Loucy (cell line): ENCODE data around the gene INS.

ENCODE experiments used
- H2AFZ ChIP-seq: fragments of 200-600 bp; sonication (generic); 2 replicates; pipeline ENCODE4 v1.6.0; 2016; ENCODE audit warnings: antibody characterized with exemption, mild to moderate bottlenecking, low read length, moderate library complexity
- H3F3A ChIP-seq: fragments of 200-600 bp; 2 replicates; pipeline ENCODE4 v1.6.0; 2016; ENCODE audit warnings: antibody characterized with exemption, low read depth, mild to moderate bottlenecking
- H3K27me3 ChIP-seq: fragments of 200-600 bp; sonication (generic); 2 replicates; pipeline ENCODE4 v1.6.1; 2014; ENCODE audit warnings: low read length, mild to moderate bottlenecking; ENCODE audit not compliant: insufficient read depth, poor library complexity, severe bottlenecking
- H3K36me3 ChIP-seq: fragments of 200-600 bp; sonication (generic); 2 replicates; pipeline ENCODE4 v1.6.1; 2016; ENCODE audit warnings: low read length; ENCODE audit not compliant: insufficient read depth
- H3K4me1 ChIP-seq: fragments of 200-600 bp; sonication (generic); 2 replicates; pipeline ENCODE4 v1.5.1; 2014; ENCODE audit warnings: low read length, mild to moderate bottlenecking; ENCODE audit not compliant: insufficient read depth, poor library complexity, severe bottlenecking
- H3K4me2 ChIP-seq: fragments of 200-600 bp; sonication (generic); 2 replicates; pipeline ENCODE4 v1.6.0; 2014; ENCODE audit warnings: antibody characterized with exemption, low read length, low read depth, mild to moderate bottlenecking; ENCODE audit not compliant: poor library complexity, severe bottlenecking
- H3K4me3 ChIP-seq: fragments of 200-600 bp; sonication (generic); 2 replicates; pipeline ENCODE4 v1.5.1; 2014; ENCODE audit warnings: low read length, mild to moderate bottlenecking, mixed read lengths; ENCODE audit not compliant: poor library complexity, severe bottlenecking
- H3K79me2 ChIP-seq: fragments of 200-600 bp; sonication (generic); 2 replicates; pipeline ENCODE4 v1.6.1; 2014; ENCODE audit warnings: low read length; ENCODE audit not compliant: insufficient read depth
- H3K9ac ChIP-seq: fragments of 200-600 bp; sonication (generic); 2 replicates; pipeline ENCODE4 v1.6.0; 2014; ENCODE audit warnings: mild to moderate bottlenecking, low read depth, low read length, moderate library complexity; ENCODE audit not compliant: poor library complexity, severe bottlenecking
- H3K9me2 ChIP-seq: fragments of 200-600 bp; sonication (generic); replicated peaks from 2 replicates; pipeline ENCODE4 v1.6.1; 2016; ENCODE audit warnings: low read depth, low read length, mixed read lengths
- H3K9me3 ChIP-seq: fragments of 200-600 bp; sonication (generic); 2 replicates; pipeline ENCODE4 v1.6.1; 2014; ENCODE audit warnings: mild to moderate bottlenecking, antibody characterized with exemption, low read length, low read depth; ENCODE audit not compliant: insufficient read depth
- H4K20me1 ChIP-seq: fragments of 200-600 bp; sonication (generic); 2 replicates; pipeline ENCODE4 v1.6.0; 2014; ENCODE audit warnings: antibody characterized with exemption, low read length, mild to moderate bottlenecking; ENCODE audit not compliant: insufficient read depth, poor library complexity, severe bottlenecking
- EZH2phosphoT487 ChIP-seq: fragments of 200-600 bp; IDR thresholded peaks from 2 replicates; pipeline ENCODE4 v1.6.1; 2018; ENCODE audit warnings: antibody characterized with exemption, mild to moderate bottlenecking, moderate library complexity, borderline replicate concordance
- TF ChIP-seq, protein P1 (sequence below): fragments of 200-600 bp; sonication (generic); conservative IDR thresholded peaks from 2 replicates; pipeline ENCODE4 v1.5.1; 2014; ENCODE audit warnings: mild to moderate bottlenecking, antibody characterized with exemption, low read length

The INS gene

DNA sequence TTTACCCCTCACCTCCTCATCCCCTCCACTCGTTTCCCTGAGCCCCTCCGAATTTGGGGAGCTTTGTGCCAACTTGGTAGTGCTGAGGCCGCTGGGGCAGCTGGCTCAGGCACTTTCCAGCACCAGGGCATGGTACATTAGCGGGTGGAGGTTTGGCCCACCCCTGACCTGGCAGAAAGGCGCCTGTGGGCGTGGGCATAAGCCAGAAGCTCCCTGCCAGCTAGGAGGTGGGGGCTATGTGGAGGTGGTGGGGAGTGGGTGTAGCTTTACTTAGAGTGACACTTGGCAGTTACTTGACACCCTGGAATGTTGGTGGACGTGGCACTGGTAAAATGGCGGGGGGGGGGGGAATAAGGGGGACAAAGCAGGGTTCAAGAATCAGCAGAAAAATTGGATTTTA lies 11.5 kb downstream of the INS start:
- no peaks in the 10 kb centered on the region for H3K79me2 ChIP-seq
- no peaks in the 10 kb centered on the region for H3F3A ChIP-seq
- H3K27me3 ChIP-seq: no peaks in the 10 kb centered on the region

DNA sequence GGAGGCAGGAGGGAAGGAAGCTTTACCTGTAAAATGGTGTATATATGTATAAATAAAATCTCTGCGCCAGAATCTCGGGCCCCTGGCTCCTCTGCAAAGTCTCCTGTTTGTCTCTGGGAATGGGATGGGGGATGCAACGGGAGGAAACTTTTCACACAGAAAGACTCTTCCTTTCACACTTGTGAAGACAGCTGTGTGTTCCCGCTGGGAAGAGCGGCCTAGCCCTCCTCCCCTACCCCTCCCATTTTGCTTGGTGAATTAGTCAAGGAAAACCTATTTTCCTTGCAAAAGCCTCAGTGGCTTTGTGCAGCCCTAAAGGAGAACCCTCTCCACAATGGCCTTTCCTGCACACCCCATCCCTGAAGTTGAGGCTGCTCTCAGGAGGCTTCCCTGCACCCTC lies 12.4 kb downstream of the INS start:
- H3K9me3 ChIP-seq: no peaks in the 10 kb centered on the region
- no peaks in the 10 kb centered on the region for H3K27me3 ChIP-seq

More for the DNA sequence above, 11.5 kb downstream of the INS start:
- Histone ChIP-seq H3K36me3 (no peaks in the 10 kb centered on the region), H4K20me1 (no peaks in the 10 kb centered on the region), H3K9me3 (no peaks in the 10 kb centered on the region), H3K9ac (no peak overlapping the region), H2AFZ (no peak overlapping the region), H3K4me3 (no peak overlapping the region), H3K4me1 (no peaks in the 10 kb centered on the region), H3K4me2 (no peak overlapping the region), H3K9me2 (no peaks in the 10 kb centered on the region)
- TF ChIP-seq, protein P1, sequence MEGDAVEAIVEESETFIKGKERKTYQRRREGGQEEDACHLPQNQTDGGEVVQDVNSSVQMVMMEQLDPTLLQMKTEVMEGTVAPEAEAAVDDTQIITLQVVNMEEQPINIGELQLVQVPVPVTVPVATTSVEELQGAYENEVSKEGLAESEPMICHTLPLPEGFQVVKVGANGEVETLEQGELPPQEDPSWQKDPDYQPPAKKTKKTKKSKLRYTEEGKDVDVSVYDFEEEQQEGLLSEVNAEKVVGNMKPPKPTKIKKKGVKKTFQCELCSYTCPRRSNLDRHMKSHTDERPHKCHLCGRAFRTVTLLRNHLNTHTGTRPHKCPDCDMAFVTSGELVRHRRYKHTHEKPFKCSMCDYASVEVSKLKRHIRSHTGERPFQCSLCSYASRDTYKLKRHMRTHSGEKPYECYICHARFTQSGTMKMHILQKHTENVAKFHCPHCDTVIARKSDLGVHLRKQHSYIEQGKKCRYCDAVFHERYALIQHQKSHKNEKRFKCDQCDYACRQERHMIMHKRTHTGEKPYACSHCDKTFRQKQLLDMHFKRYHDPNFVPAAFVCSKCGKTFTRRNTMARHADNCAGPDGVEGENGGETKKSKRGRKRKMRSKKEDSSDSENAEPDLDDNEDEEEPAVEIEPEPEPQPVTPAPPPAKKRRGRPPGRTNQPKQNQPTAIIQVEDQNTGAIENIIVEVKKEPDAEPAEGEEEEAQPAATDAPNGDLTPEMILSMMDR: no peak
- no peak for TF ChIP-seq EZH2phosphoT487

DNA sequence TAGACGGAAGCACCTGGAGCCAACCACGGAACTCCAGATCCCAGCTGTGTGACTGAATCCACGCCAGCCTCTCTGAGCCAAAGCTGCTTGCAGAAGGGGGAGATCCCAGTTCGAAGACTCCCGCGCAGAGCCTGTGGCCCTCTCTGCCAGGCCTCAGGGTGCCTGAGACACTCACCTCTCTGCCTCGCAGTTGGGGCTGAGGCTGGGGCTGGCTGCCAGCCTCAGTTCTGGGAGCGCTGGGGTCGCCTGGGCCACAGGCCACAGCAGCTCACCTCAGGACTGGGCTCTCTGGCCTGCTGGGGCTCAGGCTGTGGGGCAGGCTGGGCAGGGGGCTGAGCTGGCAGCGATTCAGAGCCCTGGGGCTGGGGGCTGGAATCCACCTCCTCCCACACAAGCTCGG lies 13.6 kb downstream of the INS start:
- Histone ChIP-seq H3K9me3 (no peaks in the 10 kb centered on the region), H2AFZ (no peak overlapping the region), H3K4me3 (no peak overlapping the region), H3K4me1 (no peaks in the 10 kb centered on the region), H3K9ac (no peak overlapping the region), H3K9me2 (no peaks in the 10 kb centered on the region), H3K36me3 (no peaks in the 10 kb centered on the region), H3K79me2 (no peaks in the 10 kb centered on the region), H4K20me1 (no peaks in the 10 kb centered on the region), H3K4me2 (no peak overlapping the region), H3K27me3 (no peaks in the 10 kb centered on the region), H3F3A (no peaks in the 10 kb centered on the region)
- no peak for TF ChIP-seq EZH2phosphoT487
- TF ChIP-seq, protein P1: no peak

More for the DNA sequence above, 12.4 kb downstream of the INS start:
- no peak for TF ChIP-seq EZH2phosphoT487
- TF ChIP-seq, protein P1: no peak
- H3K4me2 ChIP-seq: no peak overlapping the region
- no peak overlapping the region for H3K9ac ChIP-seq
- H2AFZ ChIP-seq: no peak overlapping the region
- H3K9me2 ChIP-seq: no peaks in the 10 kb centered on the region
- no peaks in the 10 kb centered on the region for H3K4me1 ChIP-seq
- H4K20me1 ChIP-seq: no peaks in the 10 kb centered on the region
- H3K79me2 ChIP-seq: no peaks in the 10 kb centered on the region
- no peak overlapping the region for H3K4me3 ChIP-seq
- no peaks in the 10 kb centered on the region for H3K36me3 ChIP-seq
- no peaks in the 10 kb centered on the region for H3F3A ChIP-seq
